BLaER1 (cell line): ENCODE data around the gene GSDME.
A peak's percentile ranks its signal among the peaks of the same experiment; 100 is the strongest.
"Not testable (repeated sequence)": the region's sequence is repeated elsewhere in the genome, so short reads cannot be mapped to it uniquely, and the experiment has no call there.

ENCODE experiments used
- H3K27ac ChIP-seq: shearing (Covaris generic); formaldehyde crosslinking; 2 replicates; pipeline ENCODE4 v1.8.1; 2022
- H3K27me3 ChIP-seq: shearing (Covaris generic); formaldehyde crosslinking; 2 replicates; pipeline ENCODE4 v1.8.1; 2022
- H3K36me3 ChIP-seq: shearing (Covaris generic); formaldehyde crosslinking; 2 replicates; pipeline ENCODE4 v1.8.1; 2022
- H3K4me1 ChIP-seq: shearing (Covaris generic); formaldehyde crosslinking; 2 replicates; pipeline ENCODE4 v1.8.1; 2022
- H3K4me2 ChIP-seq: shearing (Covaris generic); formaldehyde crosslinking; 2 replicates; pipeline ENCODE4 v1.8.1; 2022
- H3K4me3 ChIP-seq: shearing (Covaris generic); formaldehyde crosslinking; 2 replicates; pipeline ENCODE4 v1.8.1; 2022
- H3K9ac ChIP-seq: shearing (Covaris generic); formaldehyde crosslinking; 2 replicates; pipeline ENCODE4 v1.8.1; 2022
- H3K9me3 ChIP-seq: shearing (Covaris generic); formaldehyde crosslinking; 2 replicates; pipeline ENCODE4 v1.8.1; 2022
- H4K20me1 ChIP-seq: shearing (Covaris generic); formaldehyde crosslinking; 2 replicates; pipeline ENCODE4 v1.8.1; 2022
- Cebpa-rat ChIP-seq: shearing (Covaris generic); IDR thresholded peaks from 2 replicates; pipeline ENCODE4 v1.8.1; 2022

GSDME gene

GRCh38 chr7:24757353-24758275 is at the start of gene GSDME:
TSS of gene GSDME (minus strand) at chr7:24757464. CDS start at chr7:24749774, 7,690 bp downstream.
- peak within 1 kb of the TSS; percentile 80 for H3K4me3 ChIP-seq
- no peak within 1 kb of the TSS for H3K27ac ChIP-seq
- H3K9me3 ChIP-seq: no peaks in the 10 kb centered on the region
- no peak for TF ChIP-seq Cebpa-rat
- H3K4me1 ChIP-seq: peaks cover 8% of the 10 kb centered on the region
- peak within 1 kb of the TSS; percentile 90 for H3K4me2 ChIP-seq
- peaks cover 47% of the 10 kb centered on the region for H3K27me3 ChIP-seq
- H3K9ac ChIP-seq: peak within 1 kb of the TSS; percentile 43; the same call in 1 of the 2 replicates
- H3K36me3 ChIP-seq: no peaks in the 10 kb centered on the region
- no peaks in the 10 kb centered on the region for H4K20me1 ChIP-seq

- H3K36me3 ChIP-seq: peaks cover 50% of the 10 kb centered on the region
- H3K9ac ChIP-seq: no peak overlapping the region
- no peaks in the 10 kb centered on the region for H4K20me1 ChIP-seq
- H3K4me1 ChIP-seq: no peaks in the 10 kb centered on the region
- no peaks in the 10 kb centered on the region for H3K27me3 ChIP-seq
- H3K4me2 ChIP-seq: no peak overlapping the region
- no peak for TF ChIP-seq Cebpa-rat
- no peak overlapping the region for H3K27ac ChIP-seq
- no peaks in the 10 kb centered on the region for H3K9me3 ChIP-seq
- H3K4me3 ChIP-seq: no peak overlapping the region
Measured at GRCh38 chr7:24802300-24802699, 45.0 kb upstream of the GSDME start.

- TF ChIP-seq Cebpa-rat: no peak
- no peak overlapping the region for H3K4me2 ChIP-seq
- no peak overlapping the region for H3K9ac ChIP-seq
- no peak overlapping the region for H3K4me3 ChIP-seq
- no peaks in the 10 kb centered on the region for H4K20me1 ChIP-seq
- peaks cover 50% of the 10 kb centered on the region for H3K36me3 ChIP-seq
- no peaks in the 10 kb centered on the region for H3K9me3 ChIP-seq
- no peaks in the 10 kb centered on the region for H3K4me1 ChIP-seq
- no peak overlapping the region for H3K27ac ChIP-seq
- no peaks in the 10 kb centered on the region for H3K27me3 ChIP-seq
Measured at GRCh38 chr7:24801883-24802282, 44.6 kb upstream of the GSDME start.

GRCh38 chr7:24800667-24801066 is 43.4 kb upstream of the GSDME start:
- Histone ChIP-seq H3K27ac (no peak overlapping the region), H3K9ac (no peak overlapping the region), H3K4me3 (no peak overlapping the region), H4K20me1 (no peaks in the 10 kb centered on the region), H3K9me3 (no peaks in the 10 kb centered on the region), H3K4me2 (no peak overlapping the region), H3K27me3 (no peaks in the 10 kb centered on the region), H3K36me3 (peaks cover 40% of the 10 kb centered on the region), H3K4me1 (no peaks in the 10 kb centered on the region)
- TF ChIP-seq Cebpa-rat: no peak

GRCh38 chr7:24800073-24800472 is 42.8 kb upstream of the GSDME start:
- no peak overlapping the region for H3K4me2 ChIP-seq
- no peaks in the 10 kb centered on the region for H4K20me1 ChIP-seq
- H3K9ac ChIP-seq: no peak overlapping the region
- TF ChIP-seq Cebpa-rat: no peak
- no peak overlapping the region for H3K27ac ChIP-seq
- peaks cover 3% of the 10 kb centered on the region for H3K9me3 ChIP-seq
- peaks cover 44% of the 10 kb centered on the region for H3K36me3 ChIP-seq
- no peaks in the 10 kb centered on the region for H3K27me3 ChIP-seq
- no peak overlapping the region for H3K4me3 ChIP-seq
- H3K4me1 ChIP-seq: no peaks in the 10 kb centered on the region

GRCh38 chr7:24799506-24799905 is 42.2 kb upstream of the GSDME start:
- H3K27me3 ChIP-seq: no peaks in the 10 kb centered on the region
- H3K4me1 ChIP-seq: no peaks in the 10 kb centered on the region
- peaks cover 7% of the 10 kb centered on the region for H3K9me3 ChIP-seq
- no peak for TF ChIP-seq Cebpa-rat
- no peak overlapping the region for H3K9ac ChIP-seq
- no peak overlapping the region for H3K27ac ChIP-seq
- H3K4me2 ChIP-seq: no peak overlapping the region
- H3K36me3 ChIP-seq: peaks cover 48% of the 10 kb centered on the region
- H4K20me1 ChIP-seq: no peaks in the 10 kb centered on the region
- no peak overlapping the region for H3K4me3 ChIP-seq

- Histone ChIP-seq H4K20me1 (no peaks in the 10 kb centered on the region), H3K36me3 (peaks cover 38% of the 10 kb centered on the region), H3K4me3 (no peak overlapping the region), H3K9ac (no peak overlapping the region), H3K9me3 (peaks cover 7% of the 10 kb centered on the region), H3K27me3 (no peaks in the 10 kb centered on the region), H3K4me1 (peaks cover 8% of the 10 kb centered on the region), H3K4me2 (no peak overlapping the region), H3K27ac (no peak overlapping the region)
- TF ChIP-seq Cebpa-rat: no peak
Measured at GRCh38 chr7:24798261-24798660, 41.0 kb upstream of the GSDME start.

GRCh38 chr7:24797270-24797669 is 40.0 kb upstream of the GSDME start:
- Histone ChIP-seq H3K27ac (no peak overlapping the region), H4K20me1 (no peaks in the 10 kb centered on the region), H3K9me3 (peaks cover 7% of the 10 kb centered on the region), H3K4me3 (no peak overlapping the region), H3K9ac (no peak overlapping the region), H3K27me3 (no peaks in the 10 kb centered on the region), H3K4me1 (peaks cover 14% of the 10 kb centered on the region), H3K4me2 (no peak overlapping the region), H3K36me3 (peaks cover 31% of the 10 kb centered on the region)
- TF ChIP-seq Cebpa-rat: no peak

- Histone ChIP-seq H3K4me1 (peaks cover 18% of the 10 kb centered on the region), H3K9me3 (peaks cover 23% of the 10 kb centered on the region), H4K20me1 (no peaks in the 10 kb centered on the region), H3K27me3 (no peaks in the 10 kb centered on the region), H3K27ac (no peak overlapping the region), H3K4me3 (no peak overlapping the region), H3K9ac (no peak overlapping the region), H3K4me2 (no peak overlapping the region), H3K36me3 (peaks cover 12% of the 10 kb centered on the region; the same call in 1 of the 2 replicates)
- no peak for TF ChIP-seq Cebpa-rat
Measured at GRCh38 chr7:24795407-24795767, 38.1 kb upstream of the GSDME start.

- H3K27ac ChIP-seq, H3K36me3 ChIP-seq, H4K20me1 ChIP-seq, H3K4me3 ChIP-seq, H3K9ac ChIP-seq, H3K27me3 ChIP-seq: not testable (repeated sequence)
- peaks cover 27% of the 10 kb centered on the region for H3K9me3 ChIP-seq
- peaks cover 18% of the 10 kb centered on the region for H3K4me1 ChIP-seq
- peak overlapping the region; percentile 34; the same call in 1 of the 2 replicates for H3K4me2 ChIP-seq
Measured at GRCh38 chr7:24794751-24795406, 37.6 kb upstream of the GSDME start.
